NB4 (cell line): Measurements from ENCODE around the gene FLRT2.

ENCODE experiments used
- DNase-seq: peaks from one replicate; pipeline ENCODE4 v3.0.0; 2010; ENCODE audit warnings: low read depth
- H3K4me3 ChIP-seq: one replicate; pipeline ENCODE4 v1.5.1; 2011; ENCODE audit warnings: mild to moderate bottlenecking, low read depth, low read length, moderate library complexity
- CTCF ChIP-seq: IDR thresholded peaks from one replicate; pipeline ENCODE4 v1.5.1; 2012; ENCODE audit warnings: low read depth, low read length
- MAX ChIP-seq: IDR thresholded peaks from 2 replicates; pipeline ENCODE4 v1.6.1; 2011; ENCODE audit warnings: low read depth, low read length
- MYC ChIP-seq: IDR thresholded peaks from 2 replicates; pipeline ENCODE4 v1.6.1; 2011; ENCODE audit warnings: low read depth, low read length
- POLR2A ChIP-seq: IDR thresholded peaks from 2 replicates; pipeline ENCODE4 v1.6.1; 2011; ENCODE audit warnings: mild to moderate bottlenecking; ENCODE audit not compliant: insufficient read length; ENCODE audit errors: extremely low read depth

FLRT2 gene

GRCh38 chr14:85594217-85594616, 64.3 kb downstream of the FLRT2 start:
- TF ChIP-seq MAX: no peak
- no peak for TF ChIP-seq POLR2A
- TF ChIP-seq MYC: no peak
- TF ChIP-seq CTCF: no peak
- DNase-seq: no peak
- no peak overlapping the region for H3K4me3 ChIP-seq

GRCh38 chr14:85595981-85596380, 66.0 kb downstream of the FLRT2 start:
- no peak for DNase-seq
- no peak overlapping the region for H3K4me3 ChIP-seq
- no peak for TF ChIP-seq CTCF
- TF ChIP-seq POLR2A: no peak

- no peak for DNase-seq
- TF ChIP-seq CTCF: no peak
- TF ChIP-seq POLR2A: no peak
- TF ChIP-seq MAX: no peak
- TF ChIP-seq MYC: no peak
These were observed 66.6 kb downstream of the FLRT2 start for GRCh38 chr14:85596562-85596961.

GRCh38 chr14:85597701-85598100, 67.8 kb downstream of the FLRT2 start:
- TF ChIP-seq MAX: no peak
- TF ChIP-seq POLR2A: no peak

More at GRCh38 chr14:85596562-85596961, 66.6 kb downstream of the FLRT2 start:
- H3K4me3 ChIP-seq: no peak overlapping the region

GRCh38 chr14:85599939-85600338, 70.0 kb downstream of the FLRT2 start:
- TF ChIP-seq MAX (no peak), POLR2A (no peak), CTCF (no peak), MYC (no peak)
- no peak overlapping the region for H3K4me3 ChIP-seq
- DNase-seq: peak; percentile 82

More at GRCh38 chr14:85597701-85598100, 67.8 kb downstream of the FLRT2 start:
- no peak for DNase-seq
- no peak overlapping the region for H3K4me3 ChIP-seq

- TF ChIP-seq POLR2A: no peak
- TF ChIP-seq CTCF: no peak
- no peak for TF ChIP-seq MYC
- no peak for TF ChIP-seq MAX
- no peak overlapping the region for H3K4me3 ChIP-seq
- no peak for DNase-seq
These were observed 71.3 kb downstream of the FLRT2 start for GRCh38 chr14:85601246-85601645.
